ENCODE data around the gene PBRM1. TPM values are rescaled to one million over a fixed set of nuclear protein-coding genes. Genes with fewer than 3 reads are reported as not detected.
A peak's percentile ranks its signal among the peaks of the same experiment; 100 is the strongest.
"Not testable (repeated sequence)": the region's sequence is repeated elsewhere in the genome, so short reads cannot be mapped to it uniquely, and the experiment has no call there.

The PBRM1 gene
- total RNA-seq, 1 experiment from 2014 or later = 40.0 TPM

- H3K9me2 ChIP-seq (ENCODE audit: insufficient read depth); BruUV-seq (replicated peaks); RAD21 ChIA-PET (ENCODE audit: low non-redundant PET in 1 of 2, low total read pairs in 2 of 2, uncharacterized antibody in 2 of 2, unreplicated experiment in 2 of 2); H3K27me3 ChIP-seq (ENCODE audit: insufficient read depth, low read length); CTCF ChIA-PET; H3K9ac ChIP-seq (ENCODE audit: low read length); intact Hi-C loops (cut with micrococcal nuclease); H4K20me1 ChIP-seq (ENCODE audit: insufficient read depth); DNase-seq (ENCODE audit: low read depth, low spot score); H3K4me1 ChIP-seq (ENCODE audit: control insufficient read depth in 1 of 2, insufficient read depth in 2 of 2, low read length in 2 of 2); ATAC-seq; H3K4me3 ChIP-seq (replicated peaks in 1 of 2; ENCODE audit: low read depth in 1 of 2, low read length in 2 of 2); H3K4me2 ChIP-seq (ENCODE audit: low read length); H3K9me3 ChIP-seq (ENCODE audit: control insufficient read depth in 1 of 2, insufficient read depth in 1 of 2, low read depth in 1 of 2, low read length in 2 of 2); H2AFZ ChIP-seq (ENCODE audit: low read depth, low read length, poor library complexity, severe bottlenecking); H3K27ac ChIP-seq (ENCODE audit: low read depth, low read length): not testable (repeated sequence)
- peaks cover 13% of the 10 kb centered on the region; the same call in 1 of the 2 replicates for H3K79me2 ChIP-seq (ENCODE audit: insufficient read depth, low read length)
- POLR2A ChIA-PET = interaction anchor here (2.7 kb wide), 1 partner anchor 9 kb away, joined by 13 read pairs; the partner anchor contains the start of gene UQCC5
- H3K36me3 ChIP-seq (ENCODE audit: control insufficient read depth in 1 of 2, insufficient read depth in 2 of 2, low read length in 2 of 2) = peaks cover 11 to 17% of the 10 kb centered on the region in 2 experiments
Measured at GRCh38 chr3:52526671-52527038, 159.1 kb downstream of the PBRM1 start.

GRCh38 chr3:52525680-52526561 lies 159.8 kb downstream of the PBRM1 start:
- CTCF ChIA-PET = no interaction called here
- H3K4me2 ChIP-seq (ENCODE audit: low read length) = no peak overlapping the region
- H3K36me3 ChIP-seq (ENCODE audit: control insufficient read depth in 1 of 2, insufficient read depth in 2 of 2, low read length in 2 of 2) = peaks cover 11 to 17% of the 10 kb centered on the region in 2 experiments
- intact Hi-C loops (cut with micrococcal nuclease) = no loop called here
- H3K4me1 ChIP-seq (ENCODE audit: control insufficient read depth in 1 of 2, insufficient read depth in 2 of 2, low read length in 2 of 2) = 0 out of 4 replicates have a peak, but pooled peaks cover 0 to under 1% of the 10 kb centered on the region in 2 experiments
- no peak for ATAC-seq
- POLR2A ChIA-PET = interaction anchor here (2.7 kb wide), 1 partner anchor 10 kb away, joined by 13 read pairs; the partner anchor contains the start of gene UQCC5
- no peaks in the 10 kb centered on the region for H3K9me2 ChIP-seq (ENCODE audit: insufficient read depth)
- peak overlapping the region; percentile 18; the same call in 1 of the 2 replicates for H3K27ac ChIP-seq (ENCODE audit: low read depth, low read length)
- H3K27me3 ChIP-seq (ENCODE audit: insufficient read depth, low read length) = no peaks in the 10 kb centered on the region
- no TSS peak for BruUV-seq (replicated peaks)
- RAD21 ChIA-PET (ENCODE audit: low non-redundant PET in 1 of 2, low total read pairs in 2 of 2, uncharacterized antibody in 2 of 2, unreplicated experiment in 2 of 2) = no interaction called here
- H3K9ac ChIP-seq (ENCODE audit: low read length) = no peak overlapping the region
- no peak overlapping the region for H3K4me3 ChIP-seq (replicated peaks in 1 of 2; ENCODE audit: low read depth in 1 of 2, low read length in 2 of 2)
- no peak for DNase-seq (ENCODE audit: low read depth, low spot score)
- no peaks in the 10 kb centered on the region for H3K9me3 ChIP-seq (ENCODE audit: control insufficient read depth in 1 of 2, insufficient read depth in 1 of 2, low read depth in 1 of 2, low read length in 2 of 2)
- H3K79me2 ChIP-seq (ENCODE audit: insufficient read depth, low read length) = peaks cover 6% of the 10 kb centered on the region; the same call in 1 of the 2 replicates
- no peaks in the 10 kb centered on the region for H4K20me1 ChIP-seq (ENCODE audit: insufficient read depth)
- H2AFZ ChIP-seq (ENCODE audit: low read depth, low read length, poor library complexity, severe bottlenecking) = no peak overlapping the region
- TF ChIP-seq ZFX (IDR thresholded peaks at IDR 0.05) = no peak
- no peak for TF ChIP-seq POLR2AphosphoS5 (IDR thresholded peaks at IDR 0.05; ENCODE audit: low read depth, low read length)
- no peak for TF ChIP-seq EZH2phosphoT487 (IDR thresholded peaks at IDR 0.05; ENCODE audit: borderline replicate concordance)
- no peak for TF ChIP-seq MAX (IDR thresholded peaks at IDR 0.05)
- no peak for TF ChIP-seq SRF (IDR thresholded peaks at IDR 0.05; ENCODE audit: low read depth)
- no peak for TF ChIP-seq SP1 (IDR thresholded peaks at IDR 0.05; ENCODE audit: low read depth)
- TF ChIP-seq, protein P1, sequence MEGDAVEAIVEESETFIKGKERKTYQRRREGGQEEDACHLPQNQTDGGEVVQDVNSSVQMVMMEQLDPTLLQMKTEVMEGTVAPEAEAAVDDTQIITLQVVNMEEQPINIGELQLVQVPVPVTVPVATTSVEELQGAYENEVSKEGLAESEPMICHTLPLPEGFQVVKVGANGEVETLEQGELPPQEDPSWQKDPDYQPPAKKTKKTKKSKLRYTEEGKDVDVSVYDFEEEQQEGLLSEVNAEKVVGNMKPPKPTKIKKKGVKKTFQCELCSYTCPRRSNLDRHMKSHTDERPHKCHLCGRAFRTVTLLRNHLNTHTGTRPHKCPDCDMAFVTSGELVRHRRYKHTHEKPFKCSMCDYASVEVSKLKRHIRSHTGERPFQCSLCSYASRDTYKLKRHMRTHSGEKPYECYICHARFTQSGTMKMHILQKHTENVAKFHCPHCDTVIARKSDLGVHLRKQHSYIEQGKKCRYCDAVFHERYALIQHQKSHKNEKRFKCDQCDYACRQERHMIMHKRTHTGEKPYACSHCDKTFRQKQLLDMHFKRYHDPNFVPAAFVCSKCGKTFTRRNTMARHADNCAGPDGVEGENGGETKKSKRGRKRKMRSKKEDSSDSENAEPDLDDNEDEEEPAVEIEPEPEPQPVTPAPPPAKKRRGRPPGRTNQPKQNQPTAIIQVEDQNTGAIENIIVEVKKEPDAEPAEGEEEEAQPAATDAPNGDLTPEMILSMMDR (IDR thresholded peaks at IDR 0.05 in 2 of 3, conservative IDR thresholded peaks at IDR 0.05 in 1 of 3; ENCODE audit: borderline replicate concordance in 1 of 3, insufficient read depth in 1 of 3, low read depth in 2 of 3, low read length in 2 of 3) = no peak
- no peak for TF ChIP-seq EZH2 (IDR thresholded peaks at IDR 0.05)
- no peak for TF ChIP-seq ZNF274 (IDR thresholded peaks at IDR 0.05; ENCODE audit: low read depth, low read length)
- no peak for TF ChIP-seq YY1 (IDR thresholded peaks at IDR 0.05; ENCODE audit: extremely low read depth, insufficient replicate concordance, low read depth, low read length)
- no peak for TF ChIP-seq ELF1 (IDR thresholded peaks at IDR 0.05; ENCODE audit: borderline replicate concordance, low read depth)
- no peak for TF ChIP-seq ZBTB33 (IDR thresholded peaks at IDR 0.05; ENCODE audit: extremely low read depth, insufficient replicate concordance, low read length)
- no peak for TF ChIP-seq EGR1 (IDR thresholded peaks at IDR 0.05; ENCODE audit: low read depth)
- no peak for TF ChIP-seq ATF3 (IDR thresholded peaks at IDR 0.05)

Measured in HCT116 (cell line).